HG03457 (cell line): Measurements from ENCODE around the gene CDH4.

Experiments
- ATAC-seq: cut with Tn5 transposase; IDR thresholded peaks from one replicate; pipeline ENCODE4 v1.9.1; 2021; ENCODE audit warnings: moderate number of reproducible peaks; ENCODE audit not compliant: unreplicated experiment

CDH4 gene

DNA sequence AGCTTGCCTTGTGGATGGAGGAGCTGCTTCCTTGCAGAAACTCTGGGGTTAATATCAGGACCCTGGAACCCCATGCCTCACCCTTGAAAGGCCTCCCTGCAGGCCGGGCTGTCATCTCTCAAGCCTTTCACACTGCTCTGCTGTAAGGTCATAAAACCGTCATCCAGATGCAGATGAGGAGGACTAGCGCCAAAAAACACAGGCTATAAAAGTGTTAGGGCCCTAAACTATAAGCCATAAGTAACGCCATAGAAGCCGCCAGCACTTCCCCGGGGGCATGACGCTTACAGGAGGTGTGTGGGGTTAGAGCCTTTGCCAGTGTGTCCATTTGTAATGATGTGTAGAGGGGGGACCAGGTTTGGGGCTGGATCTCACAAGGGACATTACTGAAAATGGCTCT lies 47.6 kb downstream of the CDH4 start:
- no peak for ATAC-seq

- ATAC-seq = no peak
Observed at GRCh38 chr20:61300293-61300692, 48.2 kb downstream of the CDH4 start.

- no peak for ATAC-seq
Observed at GRCh38 chr20:61300709-61301108, 48.6 kb downstream of the CDH4 start.

DNA sequence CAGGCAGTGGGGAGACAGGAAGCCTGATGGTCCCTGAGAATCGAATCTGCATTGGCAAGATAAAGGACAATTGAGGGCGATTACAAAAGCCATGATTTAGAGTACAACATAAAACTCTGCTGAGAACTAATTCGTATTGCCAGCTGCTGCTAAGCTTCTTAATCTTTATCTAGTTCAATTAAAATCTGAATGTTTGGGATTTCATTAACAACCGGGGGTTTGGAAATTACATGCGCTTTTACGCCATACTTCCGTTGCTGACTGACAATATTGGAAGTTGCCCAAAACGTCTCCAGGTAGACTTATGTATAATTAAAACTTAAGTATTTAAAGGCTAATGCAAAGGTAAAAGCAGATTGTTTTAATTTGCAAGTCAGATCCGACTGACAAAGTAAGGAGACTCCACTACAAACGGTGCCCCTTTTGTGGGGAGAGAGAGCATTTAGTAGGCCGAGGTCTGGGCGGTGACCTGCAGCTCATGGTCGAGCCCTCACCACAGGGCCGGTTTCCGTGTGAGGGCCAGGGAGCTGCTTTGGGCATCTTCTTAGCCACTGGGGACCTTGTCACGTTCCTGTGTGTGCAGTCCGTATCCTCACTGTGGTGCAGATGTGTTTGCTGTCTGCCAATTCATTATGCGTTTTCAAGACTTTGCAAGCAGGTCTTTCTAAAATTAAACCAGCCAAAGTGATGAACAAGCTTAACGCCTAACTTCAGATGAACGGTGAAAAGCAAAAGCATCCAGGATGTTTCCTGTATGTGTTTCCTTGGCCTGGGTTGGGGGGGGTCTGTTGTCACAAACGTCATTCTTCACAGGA lies 49.9 kb downstream of the CDH4 start:
- ATAC-seq = no peak

DNA sequence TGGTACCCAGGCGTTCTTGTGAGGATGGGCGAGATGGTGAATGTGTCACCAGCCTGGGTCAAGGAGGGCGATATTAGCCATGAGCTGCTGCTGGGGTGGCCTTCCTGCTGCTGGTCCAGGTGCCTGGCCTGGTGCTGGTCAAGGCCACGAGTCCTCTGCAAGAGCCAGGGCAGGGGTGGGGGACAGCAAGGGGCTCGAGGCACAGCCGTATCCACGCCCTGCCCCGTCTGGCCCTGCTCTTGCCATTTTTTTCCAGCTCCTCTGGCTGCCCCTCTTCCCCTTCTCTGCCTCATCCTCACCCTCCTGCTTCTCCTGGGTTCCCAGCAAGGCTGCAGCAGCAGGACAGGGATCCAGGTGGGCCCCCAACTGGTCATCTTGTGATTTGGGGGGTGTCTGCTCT lies 51.2 kb downstream of the CDH4 start:
- ATAC-seq = no peak

GRCh38 chr20:61303675-61304074 lies 51.6 kb downstream of the CDH4 start:
- ATAC-seq = no peak

- no peak for ATAC-seq
Observed at GRCh38 chr20:61304750-61305149, 52.7 kb downstream of the CDH4 start.

DNA sequence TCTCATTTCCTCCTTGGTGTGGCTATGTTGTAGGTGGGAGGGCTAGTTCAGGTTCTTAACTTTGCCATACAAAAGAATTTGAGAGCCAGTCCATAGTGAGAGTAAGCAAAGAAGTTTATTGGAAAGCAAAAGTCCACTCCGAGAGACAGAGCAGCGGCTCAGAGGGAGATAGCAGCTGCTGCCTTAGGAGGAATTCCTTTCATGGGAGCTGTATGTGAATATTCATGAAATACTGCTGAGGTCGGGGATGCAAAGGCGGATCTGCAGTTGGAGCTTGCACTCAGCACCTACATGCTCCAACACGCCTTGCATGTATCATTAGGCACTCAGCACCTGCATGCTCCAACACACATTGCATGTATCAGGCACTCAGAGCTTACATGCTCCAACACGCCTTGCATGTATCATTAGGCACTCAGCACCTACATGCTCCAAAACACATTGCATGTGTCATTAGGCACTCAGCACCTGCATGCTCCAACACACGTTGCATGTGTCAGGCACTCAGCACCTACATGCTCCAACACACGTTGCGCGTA lies 54.9 kb downstream of the CDH4 start:
- no peak for ATAC-seq

DNA sequence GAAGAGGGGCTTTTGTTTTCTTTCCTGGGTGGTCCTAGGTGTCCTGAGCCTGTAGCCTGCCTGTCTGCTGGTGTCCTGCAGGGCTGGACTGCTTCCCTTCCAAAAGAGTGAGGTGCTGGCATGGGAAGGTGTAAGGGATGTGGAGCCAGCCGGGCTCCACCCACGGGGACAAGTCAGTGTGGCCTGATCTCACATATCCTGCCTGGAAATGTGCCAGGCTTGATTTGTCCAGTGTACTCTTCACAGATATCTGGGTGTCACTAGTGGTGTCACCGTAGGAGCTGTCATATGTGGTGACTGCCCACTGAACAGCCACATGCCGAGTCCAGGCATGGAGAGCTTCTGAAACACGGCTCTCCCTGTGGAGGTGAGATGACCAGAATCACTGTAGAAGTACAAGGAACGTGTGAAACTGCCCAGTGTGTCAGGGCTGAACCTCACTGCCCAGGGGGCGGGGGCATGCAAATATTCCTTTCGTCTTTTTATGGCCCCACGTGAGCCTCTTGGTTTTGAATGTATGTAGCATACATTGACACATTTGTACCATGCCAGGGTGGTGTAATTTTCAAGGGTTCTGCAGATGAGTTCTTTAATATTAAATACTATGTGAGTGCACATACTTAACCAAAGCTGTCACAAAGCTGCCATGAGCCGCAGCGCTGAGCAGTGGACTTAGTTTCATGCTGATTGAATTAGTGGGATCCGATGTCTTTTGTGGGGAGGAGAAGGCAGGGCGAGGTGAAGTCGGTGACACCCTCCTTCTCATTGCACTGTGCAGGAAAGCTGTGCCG lies 55.8 kb downstream of the CDH4 start:
- ATAC-seq = no peak

- no peak for ATAC-seq
Observed at GRCh38 chr20:61308477-61308774, 56.4 kb downstream of the CDH4 start.

- ATAC-seq = no peak
Observed at GRCh38 chr20:61310954-61311353, 58.9 kb downstream of the CDH4 start.

- ATAC-seq = no peak
Observed at GRCh38 chr20:61311656-61312387, 59.8 kb downstream of the CDH4 start.

DNA sequence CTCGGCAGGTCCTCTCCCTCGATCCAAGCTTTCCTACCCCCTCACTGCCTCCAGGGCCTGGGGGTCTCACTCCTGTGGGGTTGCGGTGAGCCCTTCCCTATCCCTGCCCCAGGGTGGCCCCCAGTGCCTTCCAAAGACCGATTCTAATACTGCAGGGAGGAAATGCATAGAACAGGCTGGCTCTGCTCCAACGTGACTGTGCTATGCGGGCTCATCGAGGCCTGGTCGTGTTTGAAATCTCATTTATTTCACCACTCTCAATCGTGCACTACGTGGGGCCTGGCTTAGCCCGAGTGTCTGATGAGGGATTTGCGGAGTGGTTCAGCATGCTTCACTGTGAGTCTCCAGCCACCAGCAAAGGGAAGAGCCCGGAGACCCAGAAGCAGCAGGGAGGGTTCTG lies 60.9 kb downstream of the CDH4 start:
- ATAC-seq = no peak

DNA sequence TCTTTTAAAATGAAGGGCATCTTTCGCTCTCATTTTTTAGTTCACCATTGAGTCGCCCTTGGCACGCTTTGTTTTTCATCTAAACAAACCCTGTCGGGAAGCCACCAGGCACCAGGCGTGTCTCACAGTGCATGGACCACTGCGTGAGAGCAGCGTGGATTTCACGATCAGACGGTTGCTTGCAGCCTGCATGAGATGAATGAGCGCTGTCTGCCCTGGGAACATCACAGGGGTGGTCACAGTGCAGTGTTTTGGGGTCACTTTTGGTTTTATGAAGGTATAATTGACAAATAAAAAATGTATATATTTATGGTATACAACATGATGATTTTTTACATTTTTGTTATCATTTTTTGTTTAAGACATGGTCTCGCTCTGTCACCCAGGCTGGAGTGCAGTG lies 61.3 kb downstream of the CDH4 start:
- ATAC-seq = no peak

- no peak for ATAC-seq
Observed at GRCh38 chr20:61314326-61315010, 62.4 kb downstream of the CDH4 start.

- no peak for ATAC-seq
Observed at GRCh38 chr20:61315319-61315718, 63.3 kb downstream of the CDH4 start.

DNA sequence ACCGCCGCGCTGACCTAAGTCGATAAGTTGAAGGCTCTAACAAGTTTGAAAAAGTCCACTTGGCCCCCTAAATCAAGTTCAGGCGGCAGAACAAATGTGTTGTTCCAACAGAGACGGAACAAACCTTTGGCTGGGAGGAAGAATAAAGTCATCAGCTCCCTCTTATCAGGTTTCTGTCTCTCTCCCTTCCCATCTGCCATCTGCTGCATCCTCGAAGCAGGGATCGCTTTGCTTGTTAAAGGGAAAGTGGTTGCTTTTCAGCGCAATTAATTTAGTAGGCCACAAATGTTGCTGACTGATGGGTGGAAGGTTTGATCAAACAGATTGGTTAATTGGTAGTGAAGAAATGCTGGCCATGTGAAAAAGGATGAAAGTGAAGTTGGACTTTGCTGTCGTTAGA lies 64.3 kb downstream of the CDH4 start:
- no peak for ATAC-seq

GRCh38 chr20:61317966-61318530 lies 66.0 kb downstream of the CDH4 start:
- ATAC-seq = no peak

DNA sequence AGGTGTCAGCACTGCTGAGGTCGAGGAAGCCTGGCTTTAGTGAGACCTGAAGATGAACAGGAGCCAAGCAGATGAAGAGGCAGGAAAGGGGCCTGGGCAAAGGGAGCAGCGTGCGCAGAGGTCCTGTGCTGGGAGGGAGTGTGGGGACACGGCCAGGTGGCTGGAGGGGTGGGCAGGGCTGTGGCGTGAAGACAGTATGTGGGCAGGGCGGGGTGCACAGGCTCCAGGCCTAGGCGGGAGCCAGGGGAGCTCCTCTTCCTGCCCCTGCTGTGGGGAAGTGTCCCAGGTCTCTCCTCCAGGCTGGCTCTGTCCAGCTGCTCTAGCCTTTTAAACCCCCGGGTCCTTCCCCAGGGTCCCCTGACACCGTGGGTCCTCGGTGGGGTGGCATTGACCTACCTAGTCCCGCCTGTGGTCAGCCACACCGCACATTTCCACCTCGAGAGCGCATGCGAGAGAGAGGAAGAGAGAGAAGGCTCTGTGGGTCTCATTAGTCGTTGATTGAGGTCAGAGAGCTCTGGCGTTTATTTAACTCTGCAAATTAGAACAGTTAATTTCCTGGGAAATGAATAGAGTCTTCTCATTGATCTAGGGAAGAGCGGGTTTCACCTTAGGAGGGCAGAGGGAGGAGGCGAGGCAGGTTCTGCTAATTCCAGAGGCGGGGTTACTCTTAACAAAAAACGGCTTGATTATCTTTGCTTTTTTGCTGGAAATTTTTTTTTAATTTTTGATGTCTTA lies 68.8 kb downstream of the CDH4 start:
- ATAC-seq = no peak

DNA sequence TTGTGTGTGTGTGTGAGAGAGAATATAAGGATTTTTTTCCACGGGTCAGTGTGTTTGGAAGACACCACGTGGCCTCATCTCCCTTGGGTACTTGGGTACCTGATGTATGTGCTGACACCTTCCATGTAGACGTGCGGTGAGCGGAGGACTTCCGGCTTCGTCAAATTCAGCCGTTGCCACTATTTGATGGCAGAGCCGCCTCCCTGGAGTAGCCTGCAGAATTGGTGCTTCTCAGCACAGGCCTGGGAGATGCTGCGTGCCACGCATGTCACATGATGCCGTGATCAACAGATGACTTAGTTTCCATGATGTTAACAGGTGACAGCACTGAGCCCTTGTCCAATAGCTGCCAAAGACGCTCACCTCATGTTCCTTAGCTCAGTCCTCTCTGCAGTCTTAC lies 69.4 kb downstream of the CDH4 start:
- ATAC-seq = no peak
